NCI-H1417 treated with DMSO at 0.1 percent for 48 hours (cell line): ENCODE data around the gene LDLRAD4.
"Not testable (repeated sequence)": the region's sequence is repeated elsewhere in the genome, so short reads cannot be mapped to it uniquely, and the experiment has no call there.

Experiments
- DNase-seq: peaks from one replicate; lab custom pipeline; 2025; lab: John Stamatoyannopoulos, UW

The LDLRAD4 gene

GRCh38 chr18:13594551-13594950 lies 376.0 kb downstream of the LDLRAD4 start:
- no peak for DNase-seq

- no peak for DNase-seq
These were observed 378.5 kb downstream of the LDLRAD4 start for GRCh38 chr18:13597068-13597467.

- DNase-seq, result no peak
These were observed 380.0 kb downstream of the LDLRAD4 start for GRCh38 chr18:13598591-13598990.

GRCh38 chr18:13599031-13599430 lies 380.5 kb downstream of the LDLRAD4 start:
- DNase-seq, result no peak

- no peak for DNase-seq
These were observed 384.9 kb downstream of the LDLRAD4 start for GRCh38 chr18:13603304-13604019.

- DNase-seq, result no peak
These were observed 386.2 kb downstream of the LDLRAD4 start for GRCh38 chr18:13604786-13605185.

GRCh38 chr18:13605477-13605876 lies 386.9 kb downstream of the LDLRAD4 start:
- DNase-seq, result no peak

- DNase-seq, result no peak
These were observed 387.3 kb downstream of the LDLRAD4 start for GRCh38 chr18:13605901-13606300.

- DNase-seq, result no peak
These were observed 388.2 kb downstream of the LDLRAD4 start for GRCh38 chr18:13606604-13607254.

- DNase-seq, result not testable (repeated sequence)
These were observed 389.5 kb downstream of the LDLRAD4 start for GRCh38 chr18:13608024-13608562.

GRCh38 chr18:13608791-13609532 lies 390.4 kb downstream of the LDLRAD4 start:
- DNase-seq, result no peak

GRCh38 chr18:13610555-13611141 lies 392.1 kb downstream of the LDLRAD4 start:
- DNase-seq, result no peak

- no peak for DNase-seq
These were observed 392.6 kb downstream of the LDLRAD4 start for GRCh38 chr18:13611142-13611600.

GRCh38 chr18:13611601-13612195 lies 393.1 kb downstream of the LDLRAD4 start:
- no peak for DNase-seq

GRCh38 chr18:13612196-13612997 lies 393.8 kb downstream of the LDLRAD4 start:
- DNase-seq, result no peak

GRCh38 chr18:13613099-13613498 lies 394.5 kb downstream of the LDLRAD4 start:
- DNase-seq, result no peak

GRCh38 chr18:13613591-13614501 lies 395.3 kb downstream of the LDLRAD4 start:
- DNase-seq, result no peak

GRCh38 chr18:13614641-13615288 lies 396.2 kb downstream of the LDLRAD4 start:
- no peak for DNase-seq

GRCh38 chr18:13615432-13615861 lies 396.9 kb downstream of the LDLRAD4 start:
- DNase-seq, result no peak
